GM10266 (cell line): ENCODE results near the gene AMIGO1.

Experiments used
- DNase-seq: peaks from one replicate; pipeline ENCODE4 v3.0.0; 2012; ENCODE audit errors: extremely low spot score
- CTCF ChIP-seq: IDR thresholded peaks from 2 replicates; pipeline ENCODE4 v1.5.1; 2012; ENCODE audit warnings: mild to moderate bottlenecking, low read depth; ENCODE audit not compliant: control insufficient read depth, insufficient read depth; ENCODE audit errors: missing control alignments

AMIGO1 gene

GRCh38 chr1:109546311-109547109, 37.0 kb upstream of the AMIGO1 start:
- peak; percentile 83 for TF ChIP-seq CTCF
- peak; percentile 90 for DNase-seq

GRCh38 chr1:109543988-109544735, 34.6 kb upstream of the AMIGO1 start:
- no peak for DNase-seq
- TF ChIP-seq CTCF = no peak

GRCh38 chr1:109543283-109543987, 33.9 kb upstream of the AMIGO1 start:
- TF ChIP-seq CTCF = no peak
- DNase-seq = no peak

GRCh38 chr1:109542657-109543056, 33.1 kb upstream of the AMIGO1 start:
- TF ChIP-seq CTCF = no peak

GRCh38 chr1:109541102-109541501, 31.6 kb upstream of the AMIGO1 start:
- DNase-seq = no peak
- no peak for TF ChIP-seq CTCF

More at GRCh38 chr1:109542657-109543056, 33.1 kb upstream of the AMIGO1 start:
- DNase-seq = no peak

- TF ChIP-seq CTCF = no peak
- DNase-seq = no peak
Observed at GRCh38 chr1:109539676-109540075, 30.1 kb upstream of the AMIGO1 start, which contains the start of gene GPR61. TSS of gene GPR61 (plus strand) at chr1:109539872. CDS start at chr1:109543023, 3,151 bp downstream.
